HepG2 (cell line): Measurements from ENCODE around the gene PIANP. TPM values are rescaled to one million over a fixed set of nuclear protein-coding genes. Genes with fewer than 3 reads are reported as not detected.

Source experiments
- AKNA ChIP-seq: sonication (generic); formaldehyde crosslinking; IDR thresholded peaks from 2 replicates; pipeline ENCODE4 v1.4.0; 2020; ENCODE audit warnings: missing genetic modification reagents, borderline replicate concordance
- ASH2L ChIP-seq: fragments of 300-600, 200-600 bp; sonication (generic); IDR thresholded peaks from 2 replicates; pipeline ENCODE4 v1.7.0; 2017; ENCODE audit warnings: low read depth, mild to moderate bottlenecking, moderate library complexity, mixed read lengths, low read length; ENCODE audit not compliant: insufficient read length
- EHMT2 ChIP-seq: fragments of 200-600 bp; sonication (generic); IDR thresholded peaks from 2 replicates; pipeline ENCODE4 v1.7.0; 2017; ENCODE audit warnings: antibody characterized with exemption, low read depth, low read length, borderline replicate concordance
- JDP2 ChIP-seq: sonication (generic); formaldehyde crosslinking; IDR thresholded peaks from 2 replicates; pipeline ENCODE4 v1.8.1; 2022; ENCODE audit warnings: missing genetic modification reagents, borderline replicate concordance
- LCORL ChIP-seq, 2 experiments: fragments of 450-650 bp in 1 of 2; sonication (generic) in 1 of 2; formaldehyde crosslinking in 1 of 2; IDR thresholded peaks; 2 replicates each; pipeline versions ENCODE4 v1.5.0 to v1.6.1; 2017 to 2020; ENCODE audit warnings: antibody characterized with exemption in 1 of 2, missing genetic modification reagents in 1 of 2
- MAF1 ChIP-seq: sonication (generic); formaldehyde crosslinking; IDR thresholded peaks from 2 replicates; pipeline ENCODE4 v1.5.0; 2020; ENCODE audit warnings: missing genetic modification reagents, borderline replicate concordance
- MAX ChIP-seq: IDR thresholded peaks from 2 replicates; pipeline ENCODE4 v1.6.1; 2012; ENCODE audit warnings: inconsistent platforms
- POLR2G ChIP-seq: fragments of 200-400 bp; formaldehyde crosslinking; IDR thresholded peaks from 2 replicates; pipeline ENCODE4 v1.6.1; 2018; ENCODE audit warnings: mild to moderate bottlenecking, low read depth, low read length, moderate library complexity
- SRY ChIP-seq: sonication (generic); formaldehyde crosslinking; IDR thresholded peaks from 2 replicates; pipeline ENCODE4 v1.8.0; 2022; ENCODE audit warnings: mild to moderate bottlenecking, missing genetic modification reagents
- TMF1 ChIP-seq: sonication (generic); formaldehyde crosslinking; IDR thresholded peaks from 2 replicates; pipeline ENCODE4 v1.8.1; 2022; ENCODE audit warnings: low read depth, missing genetic modification reagents
- ZNF256 ChIP-seq: sonication (generic); formaldehyde crosslinking; conservative IDR thresholded peaks from 2 replicates; pipeline ENCODE4 v1.4.0; 2020; ENCODE audit warnings: missing genetic modification reagents
- ZNF530 ChIP-seq: sonication (generic); formaldehyde crosslinking; IDR thresholded peaks from 2 replicates; pipeline ENCODE4 v1.5.0; 2020; ENCODE audit warnings: low read depth, mild to moderate bottlenecking, missing genetic modification reagents
- ZNF614 ChIP-seq: IDR thresholded peaks from 2 replicates; pipeline ENCODE4 v1.6.1; 2018; ENCODE audit warnings: missing biosample characterization, missing genetic modification reagents, inconsistent platforms, borderline replicate concordance
- ZNF644 ChIP-seq: IDR thresholded peaks from 2 replicates; pipeline ENCODE4 v1.6.1; 2016; ENCODE audit warnings: low read depth
- ZNF746 ChIP-seq: sonication (generic); formaldehyde crosslinking; IDR thresholded peaks from 2 replicates; pipeline ENCODE4 v1.8.0; 2022; ENCODE audit warnings: mild to moderate bottlenecking, missing genetic modification reagents
- polyA plus RNA-seq, 8 experiments: library from polyadenylated mRNA; depleted of rRNA in 3 of 8; stranded (reverse) in 7 of 8; unstranded in 1 of 8; fragments of >200 nt; fragmentation: Illumina TruSeq in 4 of 8; extraction: Trizol in 4 of 8; gene quantifications; 2 replicates each; pipeline versions ENCODE4 v1.2.1 to v1.2.3, GENCODE V29; 2011 to 2016; ENCODE audit warnings: low read depth in 4 of 8, missing spikeins in 1 of 8, mixed read lengths in 1 of 8; ENCODE audit not compliant: insufficient read depth in 1 of 8
- total RNA-seq, 5 experiments: library from RNA; depleted of rRNA; stranded (reverse); fragments of >200 nt; fragmentation: Illumina TruSeq; extraction: Trizol; gene quantifications; 2 replicates each; pipeline ENCODE4 v1.2.3, GENCODE V29; 2016; ENCODE audit warnings: low read depth in 1 of 5
- TF ChIP-seq, protein P1 (sequence below): sonication (generic); formaldehyde crosslinking; IDR thresholded peaks from 2 replicates; pipeline ENCODE4 v1.9.0; 2022; ENCODE audit warnings: missing genetic modification reagents, mild to moderate bottlenecking, borderline replicate concordance
- TF ChIP-seq, protein P2 (sequence below): sonication (generic); formaldehyde crosslinking; IDR thresholded peaks from 2 replicates; pipeline ENCODE4 v1.5.0; 2020; ENCODE audit warnings: missing genetic modification reagents
- TF ChIP-seq, protein P3 (sequence below): sonication (generic); formaldehyde crosslinking; IDR thresholded peaks from 2 replicates; pipeline ENCODE4 v1.8.0; 2023; ENCODE audit warnings: mild to moderate bottlenecking, missing genetic modification reagents

PIANP gene
- total and polyA plus RNA-seq, 2 of the 13 experiments (the other 11 are each of a cell fraction or from before 2014, with no cell fraction given), result not detected

- TF ChIP-seq, protein P1, sequence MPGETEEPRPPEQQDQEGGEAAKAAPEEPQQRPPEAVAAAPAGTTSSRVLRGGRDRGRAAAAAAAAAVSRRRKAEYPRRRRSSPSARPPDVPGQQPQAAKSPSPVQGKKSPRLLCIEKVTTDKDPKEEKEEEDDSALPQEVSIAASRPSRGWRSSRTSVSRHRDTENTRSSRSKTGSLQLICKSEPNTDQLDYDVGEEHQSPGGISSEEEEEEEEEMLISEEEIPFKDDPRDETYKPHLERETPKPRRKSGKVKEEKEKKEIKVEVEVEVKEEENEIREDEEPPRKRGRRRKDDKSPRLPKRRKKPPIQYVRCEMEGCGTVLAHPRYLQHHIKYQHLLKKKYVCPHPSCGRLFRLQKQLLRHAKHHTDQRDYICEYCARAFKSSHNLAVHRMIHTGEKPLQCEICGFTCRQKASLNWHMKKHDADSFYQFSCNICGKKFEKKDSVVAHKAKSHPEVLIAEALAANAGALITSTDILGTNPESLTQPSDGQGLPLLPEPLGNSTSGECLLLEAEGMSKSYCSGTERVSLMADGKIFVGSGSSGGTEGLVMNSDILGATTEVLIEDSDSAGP (CRISPR knock-in tag), result peak; percentile 91; the same call in 1 of the 2 replicates
- TF ChIP-seq MAX (peak; percentile 81), TMF1 (CRISPR knock-in tag) (peak; percentile 38; the same call in 1 of the 2 replicates), ZNF256 (CRISPR knock-in tag) (no peak), LCORL (IDR thresholded peaks at IDR 0.05) (no peak), LCORL (CRISPR knock-in tag; IDR thresholded peaks at IDR 0.05) (no peak), POLR2G (peak; percentile 69), ZNF644 (CRISPR knock-in tag) (no peak), ZNF746 (peak; percentile 95), SRY (CRISPR knock-in tag) (peak; percentile 57; the same call in 1 of the 2 replicates), ZNF530 (no peak), EHMT2 (no peak), ZNF614 (CRISPR knock-in tag) (no peak), JDP2 (CRISPR knock-in tag) (no peak; the same call in 1 of the 2 replicates), AKNA (CRISPR knock-in tag) (no peak), ASH2L (peak; percentile 96), MAF1 (CRISPR knock-in tag) (no peak)
- TF ChIP-seq, protein P2, sequence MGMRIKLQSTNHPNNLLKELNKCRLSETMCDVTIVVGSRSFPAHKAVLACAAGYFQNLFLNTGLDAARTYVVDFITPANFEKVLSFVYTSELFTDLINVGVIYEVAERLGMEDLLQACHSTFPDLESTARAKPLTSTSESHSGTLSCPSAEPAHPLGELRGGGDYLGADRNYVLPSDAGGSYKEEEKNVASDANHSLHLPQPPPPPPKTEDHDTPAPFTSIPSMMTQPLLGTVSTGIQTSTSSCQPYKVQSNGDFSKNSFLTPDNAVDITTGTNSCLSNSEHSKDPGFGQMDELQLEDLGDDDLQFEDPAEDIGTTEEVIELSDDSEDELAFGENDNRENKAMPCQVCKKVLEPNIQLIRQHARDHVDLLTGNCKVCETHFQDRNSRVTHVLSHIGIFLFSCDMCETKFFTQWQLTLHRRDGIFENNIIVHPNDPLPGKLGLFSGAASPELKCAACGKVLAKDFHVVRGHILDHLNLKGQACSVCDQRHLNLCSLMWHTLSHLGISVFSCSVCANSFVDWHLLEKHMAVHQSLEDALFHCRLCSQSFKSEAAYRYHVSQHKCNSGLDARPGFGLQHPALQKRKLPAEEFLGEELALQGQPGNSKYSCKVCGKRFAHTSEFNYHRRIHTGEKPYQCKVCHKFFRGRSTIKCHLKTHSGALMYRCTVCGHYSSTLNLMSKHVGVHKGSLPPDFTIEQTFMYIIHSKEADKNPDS (CRISPR knock-in tag), result no peak
- TF ChIP-seq, protein P3, sequence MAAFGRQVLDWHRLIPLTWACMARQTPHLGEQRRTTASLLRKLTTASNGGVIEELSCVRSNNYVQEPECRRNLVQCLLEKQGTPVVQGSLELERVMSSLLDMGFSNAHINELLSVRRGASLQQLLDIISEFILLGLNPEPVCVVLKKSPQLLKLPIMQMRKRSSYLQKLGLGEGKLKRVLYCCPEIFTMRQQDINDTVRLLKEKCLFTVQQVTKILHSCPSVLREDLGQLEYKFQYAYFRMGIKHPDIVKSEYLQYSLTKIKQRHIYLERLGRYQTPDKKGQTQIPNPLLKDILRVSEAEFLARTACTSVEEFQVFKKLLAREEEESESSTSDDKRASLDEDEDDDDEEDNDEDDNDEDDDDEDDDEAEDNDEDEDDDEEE (CRISPR knock-in tag), result no peak
Measured at GRCh38 chr12:6688999-6689882, 11.4 kb downstream of the PIANP start, which contains the start of gene ZNF384 (continued).
